Mesenchymal stem cell (in vitro differentiated cells and primary cell): ENCODE results near the gene STX1B.

Experiments
- DNase-seq: peaks from one replicate; pipeline ENCODE4 v3.0.0-alpha.2; 2013
- H2AFZ ChIP-seq: one replicate; pipeline ENCODE4 v1.6.1; 2013; ENCODE audit warnings: low read depth, mild to moderate bottlenecking, control low read depth, inconsistent platforms, low read length, moderate library complexity
- H2AK5ac ChIP-seq: 2 replicates; pipeline ENCODE4 v1.6.1; 2013; ENCODE audit warnings: low read length, moderate library complexity, mild to moderate bottlenecking, inconsistent platforms; ENCODE audit not compliant: severe bottlenecking
- H2BK120ac ChIP-seq: one replicate; pipeline ENCODE4 v1.6.1; 2013; ENCODE audit warnings: low read depth, mild to moderate bottlenecking, inconsistent platforms, low read length, moderate library complexity
- H2BK12ac ChIP-seq, 2 experiments: one replicate each; pipeline ENCODE4 v1.6.1; 2013; ENCODE audit warnings: inconsistent platforms in 2 of 2, low read length in 2 of 2, mild to moderate bottlenecking in 2 of 2, moderate library complexity in 2 of 2, control low read depth in 1 of 2
- H2BK15ac ChIP-seq: one replicate; pipeline ENCODE4 v1.6.1; 2013; ENCODE audit warnings: mild to moderate bottlenecking, low read depth, inconsistent platforms; ENCODE audit not compliant: poor library complexity, severe bottlenecking
- H2BK5ac ChIP-seq: 2 replicates; pipeline ENCODE4 v1.6.1; 2013; ENCODE audit warnings: low read depth, mild to moderate bottlenecking, low read length, control low read depth, inconsistent platforms; ENCODE audit not compliant: poor library complexity, severe bottlenecking
- H3K14ac ChIP-seq, 2 experiments: one replicate each; pipeline ENCODE4 v1.6.1; 2013; ENCODE audit warnings: inconsistent platforms in 2 of 2, low read length in 2 of 2, control low read depth in 1 of 2, mild to moderate bottlenecking in 1 of 2, moderate library complexity in 1 of 2
- H3K18ac ChIP-seq, 2 experiments: one replicate each; pipeline ENCODE4 v1.6.1; 2013; ENCODE audit warnings: inconsistent platforms in 2 of 2, low read length in 2 of 2, control low read depth in 1 of 2, low read depth in 1 of 2, mild to moderate bottlenecking in 1 of 2
- H3K23ac ChIP-seq, 2 experiments: one replicate each; pipeline ENCODE4 v1.6.1; 2013; ENCODE audit warnings: inconsistent platforms in 2 of 2, low read length in 2 of 2, mild to moderate bottlenecking in 2 of 2, moderate library complexity in 2 of 2, control low read depth in 1 of 2
- H3K27ac ChIP-seq: 2 replicates; pipeline ENCODE4 v1.5.1; 2013; ENCODE audit warnings: mild to moderate bottlenecking, moderate library complexity, low read length, control low read depth, inconsistent platforms; ENCODE audit not compliant: poor library complexity, severe bottlenecking
- H3K27me3 ChIP-seq, 2 experiments: 2 replicates each; pipeline versions ENCODE4 v1.6.1 to v1.7.0; 2013; ENCODE audit warnings: low read length in 2 of 2, mild to moderate bottlenecking in 2 of 2, moderate library complexity in 2 of 2, control low read depth in 1 of 2, inconsistent platforms in 1 of 2; ENCODE audit not compliant: control insufficient read depth in 1 of 2, insufficient read depth in 1 of 2
- H3K36me3 ChIP-seq, 2 experiments: 2 replicates each; pipeline versions ENCODE4 v1.6.1 to v1.7.0; 2013; ENCODE audit warnings: low read length in 2 of 2, control low read depth in 1 of 2, inconsistent platforms in 1 of 2, low read depth in 1 of 2, mild to moderate bottlenecking in 1 of 2; ENCODE audit not compliant: insufficient read depth in 2 of 2, control insufficient read depth in 1 of 2
- H3K4ac ChIP-seq, 2 experiments: one replicate each; pipeline ENCODE4 v1.6.1; 2013; ENCODE audit warnings: inconsistent platforms in 2 of 2, low read length in 2 of 2, mild to moderate bottlenecking in 2 of 2, moderate library complexity in 2 of 2, control low read depth in 1 of 2, low read depth in 1 of 2
- H3K4me1 ChIP-seq: 2 replicates; pipeline ENCODE4 v1.6.1; 2013; ENCODE audit warnings: low read depth, low read length, control low read depth; ENCODE audit not compliant: control insufficient read depth, insufficient read depth
- H3K4me2 ChIP-seq: 2 replicates; pipeline ENCODE4 v1.6.1; 2013; ENCODE audit warnings: low read length, mild to moderate bottlenecking, inconsistent platforms; ENCODE audit not compliant: poor library complexity, severe bottlenecking
- H3K4me3 ChIP-seq, 2 experiments: 2 replicates each; pipeline versions ENCODE4 v1.5.1 to v1.7.0; 2013; ENCODE audit warnings: low read length in 2 of 2, mild to moderate bottlenecking in 2 of 2, control low read depth in 1 of 2, low read depth in 1 of 2; ENCODE audit not compliant: insufficient read depth in 1 of 2
- H3K79me1 ChIP-seq: replicated peaks from 2 replicates; pipeline ENCODE4 v1.6.1; 2013; ENCODE audit warnings: mild to moderate bottlenecking, control low read depth, low read length, inconsistent platforms; ENCODE audit not compliant: poor library complexity, severe bottlenecking
- H3K9ac ChIP-seq: 2 replicates; pipeline ENCODE4 v1.7.0; 2013; ENCODE audit warnings: mild to moderate bottlenecking, low read length, moderate library complexity
- H3K9me3 ChIP-seq: 2 replicates; pipeline ENCODE4 v1.7.0; 2013; ENCODE audit warnings: mild to moderate bottlenecking, low read length; ENCODE audit not compliant: control insufficient read depth
- H4K8ac ChIP-seq: one replicate; pipeline ENCODE4 v1.6.1; 2013; ENCODE audit warnings: inconsistent platforms, mild to moderate bottlenecking, low read length, moderate library complexity
- H4K91ac ChIP-seq: one replicate; pipeline ENCODE4 v1.6.1; 2013; ENCODE audit warnings: mild to moderate bottlenecking, low read length, inconsistent platforms
- WGBS: methylation state at CpG from one replicate; pipeline ENCODE4 v1.1.7; 2013; ENCODE audit warnings: mixed read lengths; 5-methylcytosine and 5-hydroxymethylcytosine counted together

The STX1B gene

DNA sequence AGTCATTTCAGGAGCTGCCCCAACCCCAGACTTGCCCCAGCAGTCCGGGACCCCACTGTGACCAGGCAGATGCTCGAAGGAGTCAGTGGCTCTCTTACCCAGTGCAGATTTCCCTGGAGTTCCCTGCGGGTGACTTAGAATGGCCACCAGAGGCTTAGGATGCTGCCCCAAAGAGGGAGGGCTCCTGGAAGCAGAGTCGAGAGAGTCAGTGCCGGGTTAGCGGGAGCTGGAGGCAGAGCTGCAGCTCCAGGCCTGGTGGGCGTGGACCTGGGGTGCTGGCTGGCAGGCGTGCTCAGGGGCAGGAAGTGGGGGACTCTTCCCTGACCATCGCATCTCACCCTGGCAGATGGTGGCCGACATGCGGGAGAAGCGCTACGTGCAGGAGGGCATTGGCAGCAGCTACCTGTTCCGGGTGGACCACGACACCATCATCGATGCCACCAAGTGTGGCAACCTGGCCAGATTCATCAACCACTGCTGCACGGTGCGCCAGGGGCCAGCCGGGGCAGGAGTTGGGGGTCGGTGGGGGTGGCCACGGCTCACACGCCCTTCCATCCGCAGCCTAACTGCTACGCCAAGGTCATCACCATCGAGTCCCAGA is 27.0 kb downstream of the STX1B start:
- Histone ChIP-seq H2AFZ (no peak overlapping the region), H3K4me3 (peak overlapping the region in 1 of 2 experiments; percentile 53), H3K79me1 (peaks cover 15% of the 10 kb centered on the region), H3K18ac (no peak overlapping the region), H3K4me1 (peaks cover 22% of the 10 kb centered on the region), H3K9ac (peak overlapping the region; percentile 62), H4K91ac (no peak overlapping the region), H2BK12ac (peak overlapping the region in 1 of 2 experiments; percentile 26), H2AK5ac (no peak overlapping the region), H3K9me3 (no peaks in the 10 kb centered on the region), H3K14ac (no peak overlapping the region), H3K36me3 (peaks cover 66 to 85% of the 10 kb centered on the region in 2 experiments), H3K4ac (no peak overlapping the region), H2BK15ac (no peak overlapping the region), H3K23ac (no peak overlapping the region), H3K4me2 (no peak overlapping the region), H2BK120ac (no peak overlapping the region), H4K8ac (no peak overlapping the region), H2BK5ac (no peak overlapping the region), H3K27ac (no peak overlapping the region), H3K27me3 (no peaks in the 10 kb centered on the region)
- no peak for DNase-seq
- 94% methylated on average over 25 of the region's 25 CpGs for WGBS

DNA sequence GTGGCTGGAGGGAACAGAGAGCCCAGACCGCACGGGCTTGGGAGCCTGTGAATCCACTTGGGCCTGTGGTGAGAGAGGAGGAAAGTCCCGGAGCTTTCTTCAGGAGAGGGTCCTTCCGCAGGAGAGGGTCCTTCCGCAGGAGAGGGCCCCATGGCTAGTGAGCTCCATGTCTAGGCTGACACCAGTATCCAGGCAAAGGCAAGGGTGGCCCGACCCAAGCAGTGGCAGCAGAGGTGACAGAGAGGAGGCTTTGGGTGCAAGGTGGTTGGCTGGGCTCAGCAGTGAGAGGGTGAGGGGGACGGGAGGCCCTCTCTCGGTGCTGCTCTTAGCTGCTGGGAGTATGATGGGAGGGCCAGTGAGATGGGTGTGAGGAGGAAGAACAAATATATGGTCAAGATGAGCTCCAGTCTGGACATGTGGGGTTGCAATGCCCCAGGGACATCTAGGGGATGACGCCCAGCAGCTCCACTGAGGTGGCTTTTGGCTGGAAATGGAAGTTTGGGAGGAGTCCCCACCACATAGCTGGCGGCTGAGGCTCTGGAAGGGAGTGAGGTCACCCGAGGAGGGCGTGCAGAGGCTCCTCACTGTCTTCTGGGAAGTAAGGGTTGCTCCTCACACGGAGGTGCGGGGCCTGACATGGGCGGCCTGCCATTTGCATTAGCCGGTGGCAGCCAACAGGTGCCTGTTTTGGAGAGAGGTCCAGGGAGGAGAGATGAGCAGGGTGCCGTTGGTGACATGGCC is 27.7 kb downstream of the STX1B start:
- WGBS = 95% methylated on average over 17 of the region's 17 CpGs
- Histone ChIP-seq H3K4me1 (peaks cover 22% of the 10 kb centered on the region), H4K91ac (no peak overlapping the region), H3K4me3 (peak overlapping the region in 1 of 2 experiments; percentile 53), H2BK5ac (no peak overlapping the region), H2AFZ (no peak overlapping the region), H3K4ac (peak overlapping the region in 1 of 2 experiments; percentile 25), H3K36me3 (peaks cover 61 to 85% of the 10 kb centered on the region in 2 experiments), H4K8ac (no peak overlapping the region), H3K23ac (no peak overlapping the region), H2AK5ac (no peak overlapping the region), H3K27me3 (no peaks in the 10 kb centered on the region), H3K4me2 (no peak overlapping the region), H2BK120ac (no peak overlapping the region), H3K14ac (no peak overlapping the region), H3K27ac (no peak overlapping the region), H2BK15ac (no peak overlapping the region), H3K18ac (no peak overlapping the region), H2BK12ac (no peak overlapping the region), H3K9me3 (no peaks in the 10 kb centered on the region), H3K9ac (peak overlapping the region; percentile 62), H3K79me1 (peaks cover 18% of the 10 kb centered on the region)
- DNase-seq = no peak

DNA sequence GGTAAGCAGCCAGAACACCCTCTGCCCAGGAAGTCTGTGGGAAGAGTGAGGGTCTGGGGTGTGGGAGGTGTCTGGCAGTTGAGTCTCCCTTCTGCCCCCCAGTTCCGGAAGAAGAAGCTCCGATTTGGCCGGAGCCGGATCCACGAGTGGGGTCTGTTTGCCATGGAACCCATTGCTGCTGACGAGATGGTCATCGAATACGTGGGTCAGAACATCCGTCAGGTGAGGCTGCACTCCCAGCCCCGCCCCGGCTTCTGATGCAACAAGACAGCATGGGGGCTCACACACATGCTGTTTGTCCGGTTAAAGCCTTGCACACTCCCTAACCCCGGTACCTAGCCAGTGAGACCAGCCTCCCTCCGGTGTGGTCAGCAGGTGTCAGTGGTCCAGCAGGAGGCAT is 29.5 kb downstream of the STX1B start:
- Histone ChIP-seq H3K27me3 (no peaks in the 10 kb centered on the region), H2AFZ (no peak overlapping the region), H3K14ac (no peak overlapping the region), H3K4me2 (no peak overlapping the region), H3K9me3 (no peaks in the 10 kb centered on the region), H3K79me1 (peaks cover 28% of the 10 kb centered on the region), H4K8ac (no peak overlapping the region), H3K4me3 (no peak overlapping the region), H3K36me3 (peaks cover 63 to 90% of the 10 kb centered on the region in 2 experiments), H2BK12ac (no peak overlapping the region), H3K23ac (no peak overlapping the region), H3K4ac (no peak overlapping the region), H4K91ac (no peak overlapping the region), H3K9ac (no peak overlapping the region), H2BK5ac (no peak overlapping the region), H2BK15ac (no peak overlapping the region), H3K27ac (no peak overlapping the region), H3K18ac (no peak overlapping the region), H3K4me1 (peaks cover 21% of the 10 kb centered on the region), H2BK120ac (no peak overlapping the region), H2AK5ac (no peak overlapping the region)
- WGBS = 99% methylated on average over 14 of the region's 14 CpGs
- no peak for DNase-seq

DNA sequence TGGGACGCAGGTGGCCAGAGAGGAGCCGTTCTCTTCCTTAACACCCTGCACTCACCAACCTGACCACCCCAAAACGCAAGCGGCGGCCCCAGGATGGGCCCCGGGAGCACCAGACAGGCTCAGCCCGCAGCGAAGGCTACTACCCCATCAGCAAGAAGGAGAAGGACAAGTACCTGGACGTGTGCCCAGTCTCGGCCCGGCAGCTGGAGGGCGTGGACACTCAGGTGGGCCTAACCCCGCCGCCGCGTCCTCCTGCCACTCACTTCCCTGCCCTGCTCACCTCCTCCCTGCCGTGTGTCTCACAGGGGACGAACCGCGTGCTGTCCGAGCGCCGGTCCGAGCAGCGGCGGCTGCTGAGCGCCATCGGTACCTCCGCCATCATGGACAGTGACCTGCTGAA is 30.0 kb downstream of the STX1B start:
- peaks cover 16% of the 10 kb centered on the region for H3K4me1 ChIP-seq
- WGBS = 96% methylated on average over 29 of the region's 29 CpGs
- peaks cover 31% of the 10 kb centered on the region for H3K79me1 ChIP-seq

More for the DNA sequence above, 30.0 kb downstream of the STX1B start:
- no peak overlapping the region for H3K9ac ChIP-seq
- no peak overlapping the region for H3K23ac ChIP-seq
- no peak overlapping the region for H3K18ac ChIP-seq
- no peaks in the 10 kb centered on the region for H3K9me3 ChIP-seq
- H3K4me3 ChIP-seq = no peak overlapping the region
- no peak overlapping the region for H3K4ac ChIP-seq
- no peaks in the 10 kb centered on the region for H3K27me3 ChIP-seq
- no peak overlapping the region for H2BK12ac ChIP-seq
- H4K91ac ChIP-seq = peak overlapping the region; percentile 28
- DNase-seq = no peak
- no peak overlapping the region for H4K8ac ChIP-seq
- H3K27ac ChIP-seq = no peak overlapping the region
- H2AK5ac ChIP-seq = no peak overlapping the region
- H2BK120ac ChIP-seq = no peak overlapping the region
- H2AFZ ChIP-seq = no peak overlapping the region
- no peak overlapping the region for H3K4me2 ChIP-seq
- no peak overlapping the region for H2BK5ac ChIP-seq
- no peak overlapping the region for H3K14ac ChIP-seq
- H2BK15ac ChIP-seq = no peak overlapping the region
- peaks cover 68 to 94% of the 10 kb centered on the region in 2 experiments for H3K36me3 ChIP-seq
